ENCODE results near the gene COBL.

The COBL gene

DNA sequence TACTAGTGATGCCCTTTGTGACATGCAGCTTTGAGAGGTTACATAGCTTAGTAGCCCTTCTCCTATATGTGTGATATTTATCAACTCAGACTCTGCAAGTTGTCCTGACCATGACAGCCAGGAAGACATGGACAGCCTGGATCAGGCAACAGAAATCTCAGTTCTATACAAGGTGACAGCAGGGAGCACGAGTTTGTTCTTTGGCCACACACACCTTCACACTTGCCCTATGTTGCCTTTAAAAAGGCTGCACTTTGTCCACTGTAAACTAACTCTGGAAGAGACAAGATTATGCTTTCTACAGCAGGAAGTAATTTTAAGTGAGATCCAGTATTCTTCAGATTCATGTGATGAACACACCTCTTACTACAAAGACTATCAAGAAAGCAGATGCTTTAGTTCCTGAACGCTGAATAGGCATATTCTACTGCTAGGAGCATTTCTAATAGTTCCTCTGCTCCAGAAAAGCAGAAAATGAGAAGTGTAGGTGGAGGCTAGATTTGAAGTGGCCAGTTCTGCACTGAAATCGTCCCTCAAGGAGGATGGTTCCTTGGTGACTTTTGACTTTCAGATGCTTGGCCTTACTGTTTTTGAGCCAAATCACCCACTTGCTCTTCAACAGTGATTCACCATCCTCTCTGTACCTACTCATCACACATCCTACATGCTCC is 239.2 kb downstream of the COBL start:
- no peak for DNase-seq (ENCODE audit: low read depth in 3 of 3)

- DNase-seq (ENCODE audit: low read depth in 3 of 3): no peak
These were observed 240.7 kb downstream of the COBL start for GRCh38 chr7:51075681-51076580.

DNA sequence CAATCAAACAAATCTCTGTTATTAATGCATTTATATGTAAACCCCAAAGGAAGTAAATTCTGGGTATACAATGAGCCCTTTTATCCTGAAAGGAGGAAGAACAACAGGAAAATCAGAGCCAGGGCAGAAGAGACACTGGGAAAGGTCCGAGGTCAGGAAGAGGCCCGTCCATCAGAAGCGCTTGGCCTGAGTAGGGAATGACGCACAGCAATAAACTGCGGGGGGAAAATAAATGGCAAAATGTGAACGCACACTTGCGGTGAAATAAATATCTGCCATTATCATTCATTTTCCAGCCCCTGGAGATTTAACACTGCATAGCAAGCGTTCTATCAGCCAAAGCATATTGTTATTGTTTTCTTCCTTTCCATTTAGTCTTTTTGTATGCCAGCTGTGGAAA is 243.4 kb downstream of the COBL start:
- no peak for DNase-seq (ENCODE audit: low read depth in 3 of 3)

- no peak for DNase-seq (ENCODE audit: low read depth in 3 of 3)
These were observed 244.3 kb downstream of the COBL start for GRCh38 chr7:51072281-51072680.

DNA sequence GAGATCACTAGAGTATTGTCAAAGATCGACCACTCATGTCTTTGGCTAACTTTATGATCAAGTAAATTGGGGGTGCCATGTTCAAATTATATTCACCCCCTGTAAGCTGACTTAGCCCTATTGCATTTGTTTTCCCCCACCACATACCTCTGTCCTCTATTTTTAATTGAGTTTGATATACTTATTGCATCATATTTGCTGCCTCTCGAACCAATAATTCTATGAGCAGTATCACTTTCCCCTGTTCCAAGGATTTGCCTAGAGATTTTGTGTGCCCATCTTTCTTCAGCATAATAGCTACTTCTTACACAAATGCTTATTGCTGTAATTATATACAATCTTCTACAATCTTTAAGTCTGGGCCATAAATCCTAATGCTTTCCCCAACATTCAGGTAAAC is 245.2 kb downstream of the COBL start:
- no peak for DNase-seq (ENCODE audit: low read depth in 3 of 3)

DNA sequence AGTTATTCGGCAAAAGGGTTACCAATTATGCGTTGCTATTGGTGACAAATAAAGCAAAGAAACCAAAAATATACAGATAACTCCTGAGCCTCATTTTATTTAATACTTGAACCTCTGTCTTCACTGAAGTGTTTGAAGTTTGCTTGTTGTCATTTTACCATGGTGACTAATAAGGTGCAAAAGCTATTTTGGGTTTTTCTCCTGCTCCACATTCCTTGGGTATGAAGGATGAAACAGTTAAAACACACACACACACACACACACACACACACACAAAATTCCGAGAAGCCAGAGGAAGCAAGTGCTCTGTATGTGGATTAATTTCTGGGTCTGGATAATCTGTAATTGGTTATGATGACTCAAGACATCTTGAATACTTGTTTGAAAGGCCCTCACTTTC is 246.5 kb downstream of the COBL start:
- no peak for DNase-seq (ENCODE audit: low read depth in 3 of 3)

- no peak for DNase-seq (ENCODE audit: low read depth in 3 of 3)
These were observed 247.1 kb downstream of the COBL start for GRCh38 chr7:51069411-51070083.

DNA sequence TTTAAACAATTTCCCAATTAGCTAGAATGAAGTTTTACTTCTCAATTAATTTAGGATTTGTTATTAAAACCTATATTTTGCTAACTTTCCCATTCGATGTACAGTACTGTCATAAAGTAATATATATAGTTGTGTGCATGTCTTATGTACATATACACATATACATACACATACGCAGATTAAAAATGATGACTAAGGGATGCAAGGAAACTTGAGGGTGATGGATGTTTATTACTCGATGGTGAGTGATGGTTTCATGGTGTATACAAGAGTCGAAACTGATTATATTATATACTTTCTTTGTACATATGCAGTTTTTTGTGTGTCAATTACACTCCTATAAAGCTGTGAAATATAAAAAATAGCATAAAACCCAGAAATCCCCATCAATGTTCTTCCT is 248.2 kb downstream of the COBL start:
- no peak for DNase-seq (ENCODE audit: low read depth in 3 of 3)

- peak in 2 of 3 experiments; percentile 6 to 11 for DNase-seq (ENCODE audit: low read depth in 3 of 3)
These were observed 248.9 kb downstream of the COBL start for GRCh38 chr7:51067757-51068156.

- no peak for DNase-seq (ENCODE audit: low read depth in 3 of 3)
These were observed 249.4 kb downstream of the COBL start for GRCh38 chr7:51067258-51067657.

- no peak for DNase-seq (ENCODE audit: low read depth in 3 of 3)
These were observed 250.2 kb downstream of the COBL start for GRCh38 chr7:51066405-51066882.

DNA sequence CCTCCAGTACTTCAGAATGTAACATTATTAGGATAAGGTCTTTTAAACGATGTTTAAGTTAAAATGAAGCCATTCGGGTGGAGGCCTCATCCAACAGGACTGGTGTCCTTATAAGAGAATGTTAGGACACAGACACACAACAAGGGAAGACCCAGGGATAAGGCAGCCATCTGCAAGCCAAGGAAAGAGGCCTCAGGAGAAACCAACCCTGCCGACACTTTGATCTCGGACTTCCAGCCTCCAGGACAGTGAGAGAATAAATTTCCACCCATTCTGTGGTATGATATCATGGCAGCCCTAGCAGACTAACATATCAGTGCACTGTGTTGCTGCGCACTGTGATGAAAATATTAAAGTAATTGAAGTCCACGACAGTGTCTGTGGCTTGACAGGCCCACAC is 250.8 kb downstream of the COBL start:
- no peak for DNase-seq (ENCODE audit: low read depth in 3 of 3)

DNA sequence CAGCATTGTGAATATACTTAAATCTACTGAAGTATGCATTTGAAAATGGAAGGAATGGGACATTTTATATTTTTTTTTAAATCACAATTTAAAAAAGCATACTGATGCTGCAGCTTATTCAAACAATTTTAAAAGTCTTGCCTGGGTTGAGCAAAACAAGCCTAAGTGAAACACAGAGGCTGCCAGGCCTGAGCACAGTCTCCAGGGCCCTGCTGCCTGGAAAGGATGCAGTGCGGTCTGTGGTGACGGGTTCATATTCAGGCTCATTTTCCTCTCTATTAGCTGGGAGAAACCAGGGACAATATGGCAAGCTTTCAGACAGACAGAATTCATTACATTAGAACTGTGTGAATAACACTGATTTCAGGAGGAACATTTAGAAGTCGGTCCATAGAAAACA is 251.9 kb downstream of the COBL start:
- no peak for DNase-seq (ENCODE audit: low read depth in 3 of 3)

DNA sequence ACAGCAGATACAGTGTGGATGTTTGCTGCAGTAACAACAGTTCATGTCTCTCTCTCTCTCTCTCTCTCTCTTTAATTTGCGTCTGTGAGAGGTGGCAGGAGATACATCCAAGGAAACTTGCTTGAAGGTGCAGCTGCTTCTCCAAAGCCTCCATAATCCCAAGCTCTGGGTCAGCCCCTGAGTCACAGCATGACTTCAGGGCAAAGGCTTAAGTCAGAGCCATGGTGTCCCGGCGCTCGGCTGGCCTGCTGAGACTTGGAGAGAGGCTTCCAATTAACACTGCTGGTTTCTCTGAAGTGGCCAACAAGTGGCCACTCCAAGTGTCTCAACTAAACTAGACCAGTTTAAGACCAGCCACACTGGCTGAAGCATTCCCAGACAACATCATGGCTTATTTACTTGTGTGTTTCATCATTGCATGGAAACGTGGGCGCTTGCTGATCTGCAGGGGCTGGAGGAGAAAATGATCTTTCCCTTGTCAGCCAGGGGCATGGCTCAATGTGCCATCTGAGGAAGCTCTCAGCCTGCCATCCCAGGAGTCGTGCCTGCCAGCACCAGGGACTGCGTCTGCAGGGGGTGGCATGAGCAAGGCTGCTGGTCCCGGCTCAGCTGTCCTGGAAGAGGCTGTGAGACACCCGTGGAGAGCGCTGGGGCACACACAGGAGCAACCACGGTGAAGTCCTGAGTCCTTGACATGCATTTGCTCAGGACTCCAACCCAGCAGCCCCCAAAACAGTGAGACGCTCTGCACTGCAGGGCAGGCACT is 254.2 kb downstream of the COBL start:
- DNase-seq (ENCODE audit: low read depth in 3 of 3): no peak

- DNase-seq (ENCODE audit: low read depth in 3 of 3): no peak
These were observed 256.1 kb downstream of the COBL start for GRCh38 chr7:51060536-51060935.

- no peak for DNase-seq (ENCODE audit: low read depth in 3 of 3)
These were observed 257.0 kb downstream of the COBL start for GRCh38 chr7:51059504-51060142.

GRCh38 chr7:51058764-51059163 is 257.8 kb downstream of the COBL start:
- no peak for DNase-seq (ENCODE audit: low read depth in 3 of 3)

- DNase-seq (ENCODE audit: low read depth in 3 of 3): no peak
These were observed 261.4 kb downstream of the COBL start for GRCh38 chr7:51055039-51055840.

- DNase-seq (ENCODE audit: low read depth in 3 of 3): no peak
These were observed 262.4 kb downstream of the COBL start for GRCh38 chr7:51054231-51054630.

- DNase-seq (ENCODE audit: low read depth in 3 of 3): no peak
These were observed 263.3 kb downstream of the COBL start for GRCh38 chr7:51053160-51053925.
